SU-DHL-6 (cell line): ENCODE results near the gene ASB3.

Experiments used
- H2AFZ ChIP-seq: fragments of 200-600 bp; sonication (generic); 2 replicates; pipeline ENCODE4 v1.6.1; 2014; ENCODE audit warnings: low read depth, mild to moderate bottlenecking, moderate library complexity, mixed read lengths, antibody characterized with exemption, low read length; ENCODE audit not compliant: severe bottlenecking
- H3F3A ChIP-seq: fragments of 200-600 bp; shearing (Covaris generic); 2 replicates; pipeline ENCODE4 v1.6.0; 2016; ENCODE audit warnings: antibody characterized with exemption, mild to moderate bottlenecking; ENCODE audit not compliant: insufficient read depth
- H3K27ac ChIP-seq: fragments of 200-600 bp; sonication (generic); 2 replicates; pipeline ENCODE4 v1.5.1; 2016; ENCODE audit warnings: low read depth, mild to moderate bottlenecking, low read length, moderate library complexity, mixed read lengths
- H3K27me3 ChIP-seq: fragments of 200-600 bp; sonication (generic), shearing (Covaris generic); 2 replicates; pipeline ENCODE4 v1.6.0; 2014; ENCODE audit warnings: mild to moderate bottlenecking, low read length
- H3K36me3 ChIP-seq: fragments of 200-600 bp; sonication (generic); 2 replicates; pipeline ENCODE4 v1.6.1; 2014; ENCODE audit warnings: mild to moderate bottlenecking, low read length, mixed read lengths
- H3K4me2 ChIP-seq: fragments of 300-600, 200-600 bp; shearing (Covaris generic), sonication (generic); 2 replicates; pipeline ENCODE4 v1.6.0; 2014; ENCODE audit warnings: low read length, low read depth, mild to moderate bottlenecking; ENCODE audit not compliant: poor library complexity, severe bottlenecking
- H3K4me3 ChIP-seq: fragments of 200-600 bp; sonication (generic); 2 replicates; pipeline ENCODE4 v1.5.1; 2014; ENCODE audit warnings: antibody characterized with exemption, low read length, mild to moderate bottlenecking, mixed read lengths; ENCODE audit not compliant: insufficient read depth, poor library complexity, severe bottlenecking
- H3K79me2 ChIP-seq: fragments of 200-600 bp; sonication (generic); 2 replicates; pipeline ENCODE4 v1.6.1; 2014; ENCODE audit warnings: mild to moderate bottlenecking, low read length, moderate library complexity; ENCODE audit not compliant: insufficient read depth
- H3K9ac ChIP-seq: fragments of 200-600 bp; sonication (generic); 2 replicates; pipeline ENCODE4 v1.7.0; 2014; ENCODE audit warnings: mild to moderate bottlenecking, low read length
- H3K9me2 ChIP-seq: fragments of 200-600 bp; sonication (generic); replicated peaks from 2 replicates; pipeline ENCODE4 v1.6.1; 2014; ENCODE audit warnings: low read length; ENCODE audit not compliant: insufficient read depth
- H3K9me3 ChIP-seq: fragments of 200-600 bp; sonication (generic); 2 replicates; pipeline ENCODE4 v1.6.1; 2014; ENCODE audit warnings: low read length, mixed read lengths; ENCODE audit not compliant: insufficient read depth
- H4K20me1 ChIP-seq: fragments of 200-600 bp; sonication (generic); 2 replicates; pipeline ENCODE4 v1.6.1; 2014; ENCODE audit warnings: low read depth, mild to moderate bottlenecking, antibody characterized with exemption, low read length, moderate library complexity, mixed read lengths
- CTCF ChIP-seq: fragments of 200-600 bp; sonication (generic); IDR thresholded peaks from one replicate; pipeline ENCODE4 v1.5.1; 2017; ENCODE audit warnings: antibody characterized with exemption, mild to moderate bottlenecking, low read length, moderate library complexity; ENCODE audit not compliant: insufficient read depth, poor library complexity, severe bottlenecking
- EZH2phosphoT487 ChIP-seq: fragments of 200-600 bp; sonication (generic), shearing (Covaris generic); conservative IDR thresholded peaks from 2 replicates; pipeline ENCODE4 v1.6.1; 2018; ENCODE audit warnings: mild to moderate bottlenecking, antibody characterized with exemption, low read length, moderate library complexity, mixed read lengths

ASB3 gene

GRCh38 chr2:53782676-53783075 lies 4.1 kb downstream of the ASB3 start:
- no peak overlapping the region for H3K4me2 ChIP-seq
- H3K9ac ChIP-seq: no peak overlapping the region
- H3K36me3 ChIP-seq: peaks cover 3% of the 10 kb centered on the region; the same call in 1 of the 2 replicates
- no peaks in the 10 kb centered on the region; the same call in 1 of the 2 replicates for H3F3A ChIP-seq
- H3K4me3 ChIP-seq: no peak overlapping the region
- H2AFZ ChIP-seq: no peak overlapping the region
- H3K9me2 ChIP-seq: no peaks in the 10 kb centered on the region
- no peaks in the 10 kb centered on the region for H4K20me1 ChIP-seq
- peaks cover 93% of the 10 kb centered on the region for H3K79me2 ChIP-seq
- no peak overlapping the region for H3K27ac ChIP-seq
- no peaks in the 10 kb centered on the region for H3K27me3 ChIP-seq
- TF ChIP-seq CTCF: no peak
- TF ChIP-seq EZH2phosphoT487: no peak
- H3K9me3 ChIP-seq: no peaks in the 10 kb centered on the region

GRCh38 chr2:53780056-53780455 lies 6.7 kb downstream of the ASB3 start:
- Histone ChIP-seq H3K9ac (no peak overlapping the region), H4K20me1 (no peaks in the 10 kb centered on the region), H3K4me3 (no peak overlapping the region), H3F3A (peaks cover 17% of the 10 kb centered on the region; the same call in 1 of the 2 replicates), H3K79me2 (peaks cover 94% of the 10 kb centered on the region), H3K27me3 (no peaks in the 10 kb centered on the region), H2AFZ (no peak overlapping the region), H3K27ac (no peak overlapping the region), H3K4me2 (no peak overlapping the region), H3K9me2 (no peaks in the 10 kb centered on the region), H3K36me3 (peaks cover 13% of the 10 kb centered on the region), H3K9me3 (no peaks in the 10 kb centered on the region)
- TF ChIP-seq EZH2phosphoT487 (no peak), CTCF (no peak)

- TF ChIP-seq EZH2phosphoT487 (no peak), CTCF (no peak)
- Histone ChIP-seq H3K4me3 (no peak overlapping the region), H3K9me2 (no peaks in the 10 kb centered on the region), H2AFZ (no peak overlapping the region), H3K27me3 (no peaks in the 10 kb centered on the region), H3K9ac (no peak overlapping the region), H3K36me3 (peaks cover 22% of the 10 kb centered on the region), H4K20me1 (no peaks in the 10 kb centered on the region), H3K79me2 (peaks cover 80% of the 10 kb centered on the region), H3K27ac (no peak overlapping the region), H3F3A (peaks cover 29% of the 10 kb centered on the region), H3K9me3 (no peaks in the 10 kb centered on the region), H3K4me2 (no peak overlapping the region)
These were observed 8.1 kb downstream of the ASB3 start for GRCh38 chr2:53778536-53779162.

- Histone ChIP-seq H3F3A (peaks cover 37% of the 10 kb centered on the region), H3K27ac (no peak overlapping the region), H4K20me1 (no peaks in the 10 kb centered on the region), H3K4me2 (no peak overlapping the region), H3K4me3 (no peak overlapping the region), H3K27me3 (no peaks in the 10 kb centered on the region), H3K9ac (no peak overlapping the region), H3K36me3 (peaks cover 29% of the 10 kb centered on the region), H3K9me3 (no peaks in the 10 kb centered on the region), H2AFZ (no peak overlapping the region), H3K79me2 (peaks cover 71% of the 10 kb centered on the region), H3K9me2 (no peaks in the 10 kb centered on the region)
- TF ChIP-seq CTCF (no peak), EZH2phosphoT487 (no peak)
These were observed 9.6 kb downstream of the ASB3 start for GRCh38 chr2:53777134-53777533.
